Erythroblast (primary cell): ENCODE data around the gene AMPD3.

Experiments
- GATA1 ChIP-seq: IDR thresholded peaks from 2 replicates; pipeline ENCODE4 v1.6.1; 2011; ENCODE audit warnings: low read depth, mild to moderate bottlenecking, control low read depth, low read length, moderate library complexity
- POLR2A ChIP-seq: IDR thresholded peaks from 2 replicates; pipeline ENCODE4 v1.6.1; 2011; ENCODE audit warnings: mild to moderate bottlenecking, low read length

DNA sequence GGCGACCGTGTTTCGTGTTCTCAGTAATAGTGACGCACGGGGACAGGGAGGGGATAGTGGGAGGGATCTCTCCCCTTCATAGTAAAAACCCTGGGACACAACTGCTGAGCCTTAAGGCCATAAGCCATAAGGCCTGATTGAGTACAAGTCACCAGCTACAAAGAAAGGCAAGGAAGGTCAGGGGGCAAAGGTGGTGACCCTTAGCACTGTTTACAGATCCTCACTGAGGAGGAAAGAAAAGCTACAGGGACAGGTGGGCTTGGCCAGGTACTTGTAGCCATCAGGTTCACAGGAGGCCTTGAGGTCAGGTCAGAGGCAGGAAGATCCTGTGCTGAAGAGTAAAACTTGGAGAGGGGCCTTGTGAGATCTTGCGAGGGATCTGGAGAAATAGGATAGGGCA lies 15.1 kb upstream of the AMPD3 start:
- TF ChIP-seq POLR2A (no peak), GATA1 (no peak)
